Measurements from ENCODE around the gene FAM83F. TPM values are rescaled to one million over a fixed set of nuclear protein-coding genes. Genes with fewer than 3 reads are reported as not detected.

The FAM83F gene
- total RNA-seq, 1 donor from 2014 or later = 0.13 TPM

- DNase-seq = no peak
- Mint-ChIP-seq H3K9me3 (no peaks in the 10 kb centered on the region), H3K36me3 (ENCODE audit: low read depth) (no peaks in the 10 kb centered on the region), H3K27ac (no peak overlapping the region), H3K4me3 (no peak overlapping the region), H3K4me1 (no peaks in the 10 kb centered on the region), H3K27me3 (no peaks in the 10 kb centered on the region)
- ChIA-PET POLR2A (no interaction called here), CTCF (no interaction called here)
- intact Hi-C loops (cut with micrococcal nuclease) = no loop called here
- ATAC-seq (ENCODE audit: low read depth) = no peak
- no peak for TF ChIP-seq CTCF (IDR thresholded peaks at IDR 0.05)
Observed at GRCh38 chr22:40030026-40030757, 35.4 kb downstream of the FAM83F start.

- no peak for ATAC-seq (ENCODE audit: low read depth)
- CTCF ChIA-PET = no interaction called here
Observed at GRCh38 chr22:40030758-40031095, 36.0 kb downstream of the FAM83F start.

GRCh38 chr22:40031766-40032470 is 37.2 kb downstream of the FAM83F start:
- no peak for DNase-seq
- H3K27me3 Mint-ChIP-seq = no peaks in the 10 kb centered on the region
- ATAC-seq (ENCODE audit: low read depth) = no peak
- H3K9me3 Mint-ChIP-seq = no peaks in the 10 kb centered on the region
- intact Hi-C loops (cut with micrococcal nuclease) = no loop called here
- CTCF ChIA-PET = interaction anchor here (0.9 kb wide), 1 partner anchor 502 kb away, joined by 3 read pairs; no protein-coding TSS in a partner anchor
- no peaks in the 10 kb centered on the region for H3K36me3 Mint-ChIP-seq (ENCODE audit: low read depth)
- POLR2A ChIA-PET = interaction anchor here (0.6 to 1.3 kb wide), 2 partner anchors 13 to 146 kb away, joined by 4 to 5 read pairs; partner anchors contain the start of gene TNRC6B
- no peak overlapping the region for H3K4me3 Mint-ChIP-seq
- TF ChIP-seq CTCF (IDR thresholded peaks at IDR 0.05) = no peak
- no peak overlapping the region for H3K27ac Mint-ChIP-seq
- H3K4me1 Mint-ChIP-seq = no peaks in the 10 kb centered on the region

More at GRCh38 chr22:40030758-40031095, 36.0 kb downstream of the FAM83F start:
- no peak for TF ChIP-seq CTCF (IDR thresholded peaks at IDR 0.05)
- H3K4me1 Mint-ChIP-seq = no peaks in the 10 kb centered on the region
- no peak overlapping the region for H3K27ac Mint-ChIP-seq
- DNase-seq = no peak
- H3K4me3 Mint-ChIP-seq = no peak overlapping the region
- H3K36me3 Mint-ChIP-seq (ENCODE audit: low read depth) = no peaks in the 10 kb centered on the region
- no peaks in the 10 kb centered on the region for H3K9me3 Mint-ChIP-seq
- POLR2A ChIA-PET = no interaction called here
- H3K27me3 Mint-ChIP-seq = no peaks in the 10 kb centered on the region
- intact Hi-C loops (cut with micrococcal nuclease) = no loop called here

- intact Hi-C loops (cut with micrococcal nuclease) = no loop called here
- CTCF ChIA-PET = interaction anchor here (5.4 to 7.5 kb wide), 2 partner anchors 10 to 499 kb away, joined by 43 to 57 read pairs; no protein-coding TSS in a partner anchor
- Mint-ChIP-seq H3K4me3 (no peak overlapping the region), H3K4me1 (no peaks in the 10 kb centered on the region), H3K27me3 (peaks cover 8% of the 10 kb centered on the region), H3K27ac (no peak overlapping the region), H3K9me3 (no peaks in the 10 kb centered on the region), H3K36me3 (ENCODE audit: low read depth) (no peaks in the 10 kb centered on the region)
- no peak for ATAC-seq (ENCODE audit: low read depth)
- no peak for DNase-seq
- TF ChIP-seq CTCF (IDR thresholded peaks at IDR 0.05) = no peak
- POLR2A ChIA-PET = no interaction called here
Observed at GRCh38 chr22:40033586-40034380, 39.0 kb downstream of the FAM83F start.

GRCh38 chr22:40035351-40035750 is 40.6 kb downstream of the FAM83F start:
- peaks cover 18% of the 10 kb centered on the region for H3K27me3 Mint-ChIP-seq
- CTCF ChIA-PET = interaction anchor here (0.9 to 7.5 kb wide), 8 partner anchors 12 to 717 kb away, joined by 3 to 57 read pairs (median 8); partner anchors contain the start of gene TAB1
- TF ChIP-seq CTCF (IDR thresholded peaks at IDR 0.05) = no peak
- no peak for ATAC-seq (ENCODE audit: low read depth)
- H3K9me3 Mint-ChIP-seq = no peaks in the 10 kb centered on the region
- H3K36me3 Mint-ChIP-seq (ENCODE audit: low read depth) = no peaks in the 10 kb centered on the region
- POLR2A ChIA-PET = no interaction called here
- intact Hi-C loops (cut with micrococcal nuclease) = no loop called here
- H3K27ac Mint-ChIP-seq = no peak overlapping the region
- no peaks in the 10 kb centered on the region for H3K4me1 Mint-ChIP-seq
- DNase-seq = no peak
- H3K4me3 Mint-ChIP-seq = no peak overlapping the region
